ENCODE results near the gene OR2V2. TPM values are rescaled to one million over a fixed set of nuclear protein-coding genes. Genes with fewer than 3 reads are reported as not detected.

Gene OR2V2
- polyA plus RNA-seq, 1 experiment = not detected

DNA sequence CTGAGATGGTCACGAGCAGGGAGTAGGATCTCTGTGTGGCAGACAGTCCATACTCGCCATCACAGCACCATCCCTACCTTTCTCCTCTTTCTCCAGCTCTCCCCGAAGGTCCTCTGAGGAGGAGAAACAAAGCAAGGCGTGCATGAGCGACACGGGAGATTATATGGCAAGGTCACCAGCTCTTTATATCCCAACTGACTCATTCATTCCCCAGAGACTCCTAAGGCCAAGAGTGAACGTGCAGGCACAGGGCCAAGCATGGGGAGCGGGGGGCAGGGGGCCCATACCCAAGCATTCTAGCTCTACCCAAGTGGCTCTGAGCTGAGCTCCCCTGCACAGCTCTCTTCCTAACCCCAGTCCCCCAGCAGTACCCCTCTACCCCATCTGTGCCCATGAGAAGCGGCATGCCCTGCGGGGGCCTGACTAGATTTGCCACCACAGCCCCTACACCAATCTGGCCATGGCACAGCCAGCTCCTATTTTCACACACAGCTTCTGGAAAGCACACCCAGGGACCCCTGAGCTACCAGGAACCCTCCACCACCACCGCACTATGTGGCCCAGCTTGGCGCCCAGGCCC is 50.8 kb downstream of the OR2V2 start:
- no peak overlapping the region for H3K4me3 ChIP-seq (ENCODE audit: low read depth, low read length)
- CTCF ChIA-PET = interaction anchor here (0.6 kb wide), 1 partner anchor 43 kb away, joined by 7 read pairs; no protein-coding TSS in a partner anchor
- POLR2A ChIA-PET = interaction anchor here (1.3 kb wide), 1 partner anchor 9 kb away, joined by 3 read pairs; no protein-coding TSS in a partner anchor
- no peaks in the 10 kb centered on the region; the same call in 1 of the 2 replicates for H3K9me3 ChIP-seq (ENCODE audit: control insufficient read depth, insufficient read depth, low read length)
- TF ChIP-seq, protein P1, sequence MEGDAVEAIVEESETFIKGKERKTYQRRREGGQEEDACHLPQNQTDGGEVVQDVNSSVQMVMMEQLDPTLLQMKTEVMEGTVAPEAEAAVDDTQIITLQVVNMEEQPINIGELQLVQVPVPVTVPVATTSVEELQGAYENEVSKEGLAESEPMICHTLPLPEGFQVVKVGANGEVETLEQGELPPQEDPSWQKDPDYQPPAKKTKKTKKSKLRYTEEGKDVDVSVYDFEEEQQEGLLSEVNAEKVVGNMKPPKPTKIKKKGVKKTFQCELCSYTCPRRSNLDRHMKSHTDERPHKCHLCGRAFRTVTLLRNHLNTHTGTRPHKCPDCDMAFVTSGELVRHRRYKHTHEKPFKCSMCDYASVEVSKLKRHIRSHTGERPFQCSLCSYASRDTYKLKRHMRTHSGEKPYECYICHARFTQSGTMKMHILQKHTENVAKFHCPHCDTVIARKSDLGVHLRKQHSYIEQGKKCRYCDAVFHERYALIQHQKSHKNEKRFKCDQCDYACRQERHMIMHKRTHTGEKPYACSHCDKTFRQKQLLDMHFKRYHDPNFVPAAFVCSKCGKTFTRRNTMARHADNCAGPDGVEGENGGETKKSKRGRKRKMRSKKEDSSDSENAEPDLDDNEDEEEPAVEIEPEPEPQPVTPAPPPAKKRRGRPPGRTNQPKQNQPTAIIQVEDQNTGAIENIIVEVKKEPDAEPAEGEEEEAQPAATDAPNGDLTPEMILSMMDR (IDR thresholded peaks at IDR 0.05; ENCODE audit: low read depth, low read length) = no peak
- DNase-seq (ENCODE audit: low read depth, low spot score) = no peak
- peaks cover 2% of the 10 kb centered on the region for H3K27me3 ChIP-seq (ENCODE audit: control insufficient read depth, insufficient read depth, low read length)
- H3K27ac ChIP-seq (ENCODE audit: low read depth, low read length) = no peak overlapping the region

DNA sequence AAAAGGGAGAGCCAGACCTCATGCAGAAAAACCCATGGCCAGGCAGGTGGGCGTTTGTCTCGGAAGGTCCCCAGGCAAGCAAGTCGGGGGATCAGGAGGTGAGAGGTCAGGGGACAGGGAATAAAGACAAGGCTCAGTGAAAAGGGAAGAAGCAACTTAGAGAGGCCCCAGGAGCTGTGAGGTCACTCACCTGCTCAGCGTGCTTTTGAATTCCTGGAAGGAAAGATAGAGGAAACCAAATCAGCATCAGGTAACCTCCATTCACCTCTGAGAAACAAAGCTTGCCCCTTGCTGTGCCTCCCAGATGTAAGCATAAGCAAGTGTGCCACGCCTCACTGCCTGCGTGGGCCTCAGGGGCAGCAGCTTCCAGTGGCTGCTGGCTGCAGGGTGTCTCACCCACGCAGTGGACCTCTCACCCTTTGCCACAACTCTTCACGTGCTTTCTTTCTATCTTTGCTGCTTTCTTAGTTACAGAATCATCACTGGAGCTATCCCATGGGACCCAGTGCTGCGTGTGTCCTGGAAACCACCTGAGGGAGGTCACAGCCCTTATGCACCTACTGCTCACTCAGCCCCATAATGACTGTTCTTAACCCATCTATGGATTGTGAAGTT is 51.6 kb downstream of the OR2V2 start:
- Histone ChIP-seq H3K9me3 (ENCODE audit: control insufficient read depth, insufficient read depth, low read length) (no peaks in the 10 kb centered on the region; the same call in 1 of the 2 replicates), H3K27ac (ENCODE audit: low read depth, low read length) (no peak overlapping the region), H3K4me3 (ENCODE audit: low read depth, low read length) (no peak overlapping the region), H3K27me3 (ENCODE audit: control insufficient read depth, insufficient read depth, low read length) (peaks cover 2% of the 10 kb centered on the region)
- DNase-seq (ENCODE audit: low read depth, low spot score) = no peak
- CTCF ChIA-PET = no interaction called here
- TF ChIP-seq, protein P1 (IDR thresholded peaks at IDR 0.05; ENCODE audit: low read depth, low read length) = no peak
- POLR2A ChIA-PET = no interaction called here

DNA sequence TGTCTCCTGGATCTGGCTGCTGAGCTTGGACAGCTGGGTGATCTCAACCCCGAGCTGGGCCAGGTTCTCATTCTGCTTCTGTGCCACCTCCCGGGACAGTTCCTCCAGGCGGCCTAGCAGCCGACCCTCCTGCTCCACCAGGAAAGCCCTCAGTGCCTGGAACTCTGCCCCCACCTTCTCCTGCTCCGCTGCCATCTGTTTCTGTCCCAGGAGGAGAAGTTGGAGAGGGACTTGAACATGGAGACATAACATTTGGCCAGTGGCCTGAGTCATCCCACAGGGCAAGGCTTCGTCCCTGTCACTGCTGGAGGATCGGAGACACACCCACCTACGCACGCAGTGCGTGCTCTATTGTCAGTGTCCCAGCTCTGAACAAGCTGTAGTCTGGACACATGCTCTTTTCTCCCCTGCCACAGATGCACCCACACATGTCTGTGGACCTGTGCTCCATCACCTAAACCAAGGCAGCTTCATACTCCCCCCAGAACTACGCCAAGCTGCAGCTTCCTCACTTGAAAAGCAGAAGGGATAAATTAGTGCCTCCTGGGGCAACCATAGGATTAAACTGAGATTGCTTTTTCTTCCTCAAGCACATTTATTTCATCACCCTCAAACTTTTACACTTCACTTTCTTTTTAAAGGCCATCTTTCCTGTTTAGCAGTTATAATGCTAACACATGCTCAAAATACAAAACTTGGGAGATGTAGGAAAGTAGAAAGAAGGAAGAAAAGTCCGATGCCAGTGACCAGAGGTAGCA is 52.7 kb downstream of the OR2V2 start:
- Histone ChIP-seq H3K9me3 (ENCODE audit: control insufficient read depth, insufficient read depth, low read length) (no peaks in the 10 kb centered on the region; the same call in 1 of the 2 replicates), H3K4me3 (ENCODE audit: low read depth, low read length) (no peak overlapping the region), H3K27me3 (ENCODE audit: control insufficient read depth, insufficient read depth, low read length) (peaks cover 2% of the 10 kb centered on the region), H3K27ac (ENCODE audit: low read depth, low read length) (no peak overlapping the region)
- TF ChIP-seq, protein P1 (IDR thresholded peaks at IDR 0.05; ENCODE audit: low read depth, low read length) = no peak
- CTCF ChIA-PET = no interaction called here
- POLR2A ChIA-PET = no interaction called here
- DNase-seq (ENCODE audit: low read depth, low spot score) = no peak

DNA sequence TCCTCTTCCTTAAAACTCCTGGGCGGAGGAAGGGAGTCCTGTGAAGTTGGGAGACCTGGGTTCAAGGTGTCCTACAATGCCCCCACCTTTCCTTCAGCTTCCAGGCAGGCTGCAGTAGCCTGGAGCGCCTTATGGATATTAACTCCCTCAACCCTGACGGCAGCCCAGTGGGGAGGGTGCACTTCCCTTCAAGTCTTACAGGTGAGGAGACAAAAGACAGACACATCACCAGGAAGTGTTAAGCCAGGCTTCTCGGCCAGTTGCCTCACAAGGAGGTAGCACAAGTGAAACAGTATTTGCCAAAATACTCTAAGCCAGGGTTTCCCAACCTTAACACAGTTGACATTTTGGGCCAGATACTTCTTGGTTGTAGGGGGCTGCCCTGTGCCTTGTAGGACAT is 53.4 kb downstream of the OR2V2 start:
- ChIA-PET CTCF (interaction anchor here (1.0 kb wide), 1 partner anchor 12 kb away, joined by 3 read pairs; no protein-coding TSS in a partner anchor), POLR2A (interaction anchor here (1.7 kb wide), 1 partner anchor 9 kb away, joined by 4 read pairs; no protein-coding TSS in a partner anchor)
- Histone ChIP-seq H3K27ac (ENCODE audit: low read depth, low read length) (no peak overlapping the region), H3K4me3 (ENCODE audit: low read depth, low read length) (no peak overlapping the region), H3K27me3 (ENCODE audit: control insufficient read depth, insufficient read depth, low read length) (peaks cover 2% of the 10 kb centered on the region), H3K9me3 (ENCODE audit: control insufficient read depth, insufficient read depth, low read length) (no peaks in the 10 kb centered on the region)
- TF ChIP-seq, protein P1 (IDR thresholded peaks at IDR 0.05; ENCODE audit: low read depth, low read length) = no peak
- no peak for DNase-seq (ENCODE audit: low read depth, low spot score)

Data from AG04450 (cell line).